CD14-positive monocyte (primary cell): ENCODE measurements around the gene BBS10. TPM values are rescaled to one million over a fixed set of nuclear protein-coding genes. Genes with fewer than 3 reads are reported as not detected.

Experiments
- DNase-seq, 3 donors: peaks; one replicate each; pipeline ENCODE4 v3.0.0-alpha.2; 2011 to 2022
- H2AFZ ChIP-seq: 2 replicates; pipeline ENCODE4 v1.6.0; 2012; ENCODE audit warnings: mild to moderate bottlenecking, low read depth, low read length, inconsistent platforms; ENCODE audit not compliant: insufficient read depth, poor library complexity, severe bottlenecking
- H3K27ac ChIP-seq, 2 donors: 1 replicate in 1 of 2; 2 replicates in 1 of 2; pipeline ENCODE4 v1.5.1; 2012 to 2013; ENCODE audit warnings: low read length in 2 of 2, control low read depth in 1 of 2, inconsistent platforms in 1 of 2, low read depth in 1 of 2, mild to moderate bottlenecking in 1 of 2
- H3K27me3 ChIP-seq, 2 donors: one replicate each; pipeline versions ENCODE4 v1.6.0 to v1.6.1; 2011 to 2013; ENCODE audit warnings: low read length in 2 of 2; ENCODE audit not compliant: control insufficient read depth in 2 of 2, insufficient read depth in 2 of 2
- H3K36me3 ChIP-seq, 2 donors: replicated peaks in 1 of 2; 1 replicate in 1 of 2; 2 replicates in 1 of 2; pipeline versions ENCODE4 v1.5.1 to v1.6.1; 2012 to 2013; ENCODE audit warnings: low read length in 2 of 2, control low read depth in 1 of 2, inconsistent platforms in 1 of 2, mild to moderate bottlenecking in 1 of 2; ENCODE audit not compliant: insufficient read depth in 2 of 2, control insufficient read depth in 1 of 2
- H3K4me1 ChIP-seq, 2 donors: 1 replicate in 1 of 2; 2 replicates in 1 of 2; pipeline versions ENCODE4 v1.5.1 to v1.6.1; 2012 to 2013; ENCODE audit warnings: low read length in 2 of 2, control low read depth in 1 of 2, inconsistent platforms in 1 of 2, mild to moderate bottlenecking in 1 of 2, moderate library complexity in 1 of 2; ENCODE audit not compliant: insufficient read depth in 2 of 2, control insufficient read depth in 1 of 2
- H3K4me2 ChIP-seq: replicated peaks from 2 replicates; pipeline ENCODE3; 2012; ENCODE audit warnings: low read length, moderate library complexity, mild to moderate bottlenecking; ENCODE audit not compliant: poor library complexity, severe bottlenecking; ENCODE audit errors: extremely low read depth
- H3K4me3 ChIP-seq, 3 experiments: fragments of 200-600 bp in 1 of 3; sonication (generic) in 1 of 3; replicated peaks in 1 of 3; 1 replicate in 2 of 3; 2 replicates in 1 of 3; pipeline ENCODE4 v1.5.1; 2011 to 2013; ENCODE audit warnings: low read length in 3 of 3, mild to moderate bottlenecking in 3 of 3, control low read depth in 2 of 3, low read depth in 2 of 3, inconsistent platforms in 1 of 3, moderate library complexity in 1 of 3
- H3K79me2 ChIP-seq: 2 replicates; pipeline ENCODE4 v1.6.0; 2012; ENCODE audit warnings: mild to moderate bottlenecking, control low read depth, inconsistent platforms, low read length, moderate library complexity; ENCODE audit not compliant: insufficient read depth
- H3K9ac ChIP-seq: 2 replicates; pipeline ENCODE4 v1.6.0; 2017; ENCODE audit warnings: low read length, mild to moderate bottlenecking; ENCODE audit not compliant: insufficient read depth, poor library complexity, severe bottlenecking
- H3K9me3 ChIP-seq, 2 donors: replicated peaks in 1 of 2; 1 replicate in 1 of 2; 2 replicates in 1 of 2; pipeline versions ENCODE4 v1.5.1 to v1.6.1; 2012 to 2013; ENCODE audit warnings: low read length in 2 of 2, control low read depth in 1 of 2; ENCODE audit not compliant: control insufficient read depth in 1 of 2, insufficient read depth in 1 of 2
- H4K20me1 ChIP-seq: 2 replicates; pipeline ENCODE4 v1.6.0; 2012; ENCODE audit warnings: mild to moderate bottlenecking, low read length, control low read depth, moderate library complexity; ENCODE audit not compliant: insufficient read depth
- H3K27ac Mint-ChIP-seq, 7 donors: one replicate each; pipeline ENCODE4 v1.8.0; 2020; ENCODE audit warnings: mild to moderate bottlenecking in 7 of 7, mixed read lengths in 7 of 7, moderate library complexity in 6 of 7, inconsistent platforms in 2 of 7
- H3K27me3 Mint-ChIP-seq, 3 donors: one replicate each; pipeline ENCODE4 v1.8.0; 2021 to 2022; ENCODE audit warnings: low read depth in 3 of 3, mild to moderate bottlenecking in 3 of 3, mixed read lengths in 3 of 3, moderate library complexity in 3 of 3, inconsistent platforms in 1 of 3
- H3K36me3 Mint-ChIP-seq, 2 donors: one replicate each; pipeline ENCODE4 v1.8.0; 2020; ENCODE audit warnings: mixed read lengths in 2 of 2, inconsistent platforms in 1 of 2, mild to moderate bottlenecking in 1 of 2
- H3K4me1 Mint-ChIP-seq: one replicate; pipeline ENCODE4 v1.8.0; 2020; ENCODE audit warnings: mild to moderate bottlenecking, mixed read lengths
- H3K4me3 Mint-ChIP-seq, 2 donors: one replicate each; pipeline ENCODE4 v1.8.0; 2020; ENCODE audit warnings: mild to moderate bottlenecking in 2 of 2, mixed read lengths in 2 of 2, moderate library complexity in 1 of 2
- H3K9me3 Mint-ChIP-seq, 7 donors: one replicate each; pipeline ENCODE4 v1.8.0; 2020 to 2022; ENCODE audit warnings: mixed read lengths in 7 of 7, mild to moderate bottlenecking in 6 of 7, moderate library complexity in 6 of 7, inconsistent platforms in 2 of 7
- WGBS: methylation state at CpG from one replicate; pipeline ENCODE4 v1.1.5; 2013; ENCODE audit warnings: missing lambda C conversion rate; ENCODE audit not compliant: insufficient coverage; 5-methylcytosine and 5-hydroxymethylcytosine counted together
- intact Hi-C, 2 donors: fragments of 100-400 bp; cut with micrococcal nuclease; formaldehyde crosslinking; loops; one replicate each; pipeline versions ENCODE4 v1.15.0 to v1.15.1; 2023
- polyA plus RNA-seq, 3 donors: library from polyadenylated mRNA; depleted of rRNA in 1 of 3; unstranded in 2 of 3; stranded (reverse) in 1 of 3; fragments of 300-500 nt in 2 of 3; fragments of >200 nt in 1 of 3; fragmentation: Illumina TruSeq in 2 of 3; gene quantifications; 1 replicate in 2 of 3; 2 replicates in 1 of 3; pipeline ENCODE4 v1.2.3, GENCODE V29; 2012 to 2021
- TF ChIP-seq, protein P1 (sequence below): fragments of 200-600 bp; IDR thresholded peaks from one replicate; pipeline ENCODE4 v1.8.0; 2022; ENCODE audit warnings: antibody characterized with exemption, mild to moderate bottlenecking

Gene BBS10
- polyA plus RNA-seq, 3 donors = 1.4 to 2.6 (median 1.8) TPM

DNA sequence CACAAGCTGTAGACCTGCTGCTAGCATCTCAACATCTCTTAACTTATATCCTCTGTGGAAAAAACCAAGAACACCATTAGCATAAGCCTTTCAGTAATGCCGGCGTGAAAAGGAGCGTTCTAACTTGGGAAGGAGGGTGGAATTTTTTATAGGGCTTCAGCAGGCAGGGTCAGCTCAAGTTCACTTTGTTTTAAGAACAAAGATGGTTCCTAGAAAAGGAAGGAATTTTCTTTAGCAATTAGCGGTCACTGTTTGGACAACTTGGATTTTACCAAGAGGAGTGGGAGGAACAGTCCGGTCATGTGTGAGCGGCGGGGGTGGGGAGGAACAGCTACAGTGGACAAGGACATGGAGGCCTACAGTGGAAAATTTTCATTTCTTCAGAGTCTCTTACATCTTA lies 35.9 kb downstream of the BBS10 start:
- Histone ChIP-seq H3K27me3 (no peaks in the 10 kb centered on the region), H4K20me1 (no peaks in the 10 kb centered on the region), H3K4me2 (no peak overlapping the region), H3K36me3 (no peaks in the 10 kb centered on the region), H3K4me1 (no peaks in the 10 kb centered on the region), H3K27ac (no peak overlapping the region), H2AFZ (no peak overlapping the region), H3K9ac (no peak overlapping the region), H3K9me3 (no peaks in the 10 kb centered on the region), H3K79me2 (no peaks in the 10 kb centered on the region), H3K4me3 (no peak overlapping the region)
- Mint-ChIP-seq H3K36me3 (no peaks in the 10 kb centered on the region), H3K4me1 (no peaks in the 10 kb centered on the region), H3K9me3 (peaks cover 0 to 3% (median 0%) of the 10 kb centered on the region in 7 donors), H3K27me3 (peaks cover 1 to 9% (median 8%) of the 10 kb centered on the region in 3 donors), H3K4me3 (no peak overlapping the region), H3K27ac (no peak overlapping the region)
- TF ChIP-seq, protein P1, sequence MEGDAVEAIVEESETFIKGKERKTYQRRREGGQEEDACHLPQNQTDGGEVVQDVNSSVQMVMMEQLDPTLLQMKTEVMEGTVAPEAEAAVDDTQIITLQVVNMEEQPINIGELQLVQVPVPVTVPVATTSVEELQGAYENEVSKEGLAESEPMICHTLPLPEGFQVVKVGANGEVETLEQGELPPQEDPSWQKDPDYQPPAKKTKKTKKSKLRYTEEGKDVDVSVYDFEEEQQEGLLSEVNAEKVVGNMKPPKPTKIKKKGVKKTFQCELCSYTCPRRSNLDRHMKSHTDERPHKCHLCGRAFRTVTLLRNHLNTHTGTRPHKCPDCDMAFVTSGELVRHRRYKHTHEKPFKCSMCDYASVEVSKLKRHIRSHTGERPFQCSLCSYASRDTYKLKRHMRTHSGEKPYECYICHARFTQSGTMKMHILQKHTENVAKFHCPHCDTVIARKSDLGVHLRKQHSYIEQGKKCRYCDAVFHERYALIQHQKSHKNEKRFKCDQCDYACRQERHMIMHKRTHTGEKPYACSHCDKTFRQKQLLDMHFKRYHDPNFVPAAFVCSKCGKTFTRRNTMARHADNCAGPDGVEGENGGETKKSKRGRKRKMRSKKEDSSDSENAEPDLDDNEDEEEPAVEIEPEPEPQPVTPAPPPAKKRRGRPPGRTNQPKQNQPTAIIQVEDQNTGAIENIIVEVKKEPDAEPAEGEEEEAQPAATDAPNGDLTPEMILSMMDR = no peak
- 89% methylated on average over 3 of the region's 7 CpGs for WGBS
- intact Hi-C loops = no loop called here
- no peak for DNase-seq

DNA sequence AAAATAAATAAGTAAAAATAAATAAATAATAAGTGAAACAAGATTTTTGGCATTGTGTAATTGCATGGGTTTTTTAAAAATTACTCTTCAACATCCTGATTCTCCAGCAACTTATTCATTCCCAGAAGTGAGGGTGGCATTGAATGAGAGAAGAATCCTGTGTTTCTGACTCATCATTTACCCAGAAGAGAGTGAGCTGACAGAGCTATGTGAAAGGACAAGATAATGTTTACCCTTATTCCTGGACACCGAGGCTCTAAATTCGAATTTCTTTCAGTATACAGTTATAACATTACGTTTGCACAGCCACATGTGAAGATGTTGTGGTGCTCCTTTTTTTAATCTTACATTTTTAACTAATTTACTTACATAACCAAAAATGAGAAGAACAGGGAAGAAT lies 36.4 kb downstream of the BBS10 start:
- no peaks in the 10 kb centered on the region for H3K9me3 ChIP-seq
- H3K27me3 Mint-ChIP-seq = peaks cover 1 to 9% (median 8%) of the 10 kb centered on the region in 3 donors
- no peaks in the 10 kb centered on the region for H3K36me3 Mint-ChIP-seq
- H3K4me1 ChIP-seq = no peaks in the 10 kb centered on the region
- H3K27ac Mint-ChIP-seq = no peak overlapping the region
- intact Hi-C loops = no loop called here
- DNase-seq = no peak
- H3K4me3 Mint-ChIP-seq = no peak overlapping the region
- H3K4me3 ChIP-seq = no peak overlapping the region
- no peak overlapping the region for H3K4me2 ChIP-seq
- H4K20me1 ChIP-seq = no peaks in the 10 kb centered on the region
- H3K36me3 ChIP-seq = no peaks in the 10 kb centered on the region
- no peaks in the 10 kb centered on the region for H3K4me1 Mint-ChIP-seq
- H3K27me3 ChIP-seq = no peaks in the 10 kb centered on the region
- H3K27ac ChIP-seq = no peak overlapping the region
- peaks cover 0 to 5% (median 0%) of the 10 kb centered on the region in 7 donors for H3K9me3 Mint-ChIP-seq
- TF ChIP-seq, protein P1 = no peak
- H3K9ac ChIP-seq = no peak overlapping the region
- H3K79me2 ChIP-seq = no peaks in the 10 kb centered on the region
- no CpG with 5 or more reads among the region's 3 CpGs for WGBS
- no peak overlapping the region for H2AFZ ChIP-seq
